Measurements from ENCODE around the gene SMARCA4.

DNA sequence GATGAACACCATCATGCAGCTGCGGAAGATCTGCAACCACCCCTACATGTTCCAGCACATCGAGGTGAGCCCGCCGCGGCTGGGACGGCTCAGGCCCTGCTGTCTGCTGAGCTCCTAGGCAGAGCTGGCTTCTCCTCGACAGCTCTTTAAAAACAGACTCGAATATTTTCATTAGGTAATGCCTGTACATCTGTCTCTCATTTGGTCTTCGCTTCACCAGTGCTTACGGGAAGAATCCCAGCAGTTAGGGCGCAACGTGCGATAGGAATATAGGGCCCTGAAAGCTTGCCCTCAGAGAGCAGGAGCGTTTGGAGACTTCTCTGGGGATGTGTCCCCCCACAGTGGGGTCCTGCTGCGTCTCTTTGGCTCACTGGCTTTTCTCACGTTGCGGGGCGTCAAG lies 64.6 kb downstream of the SMARCA4 start:
- TF ChIP-seq, protein P1, sequence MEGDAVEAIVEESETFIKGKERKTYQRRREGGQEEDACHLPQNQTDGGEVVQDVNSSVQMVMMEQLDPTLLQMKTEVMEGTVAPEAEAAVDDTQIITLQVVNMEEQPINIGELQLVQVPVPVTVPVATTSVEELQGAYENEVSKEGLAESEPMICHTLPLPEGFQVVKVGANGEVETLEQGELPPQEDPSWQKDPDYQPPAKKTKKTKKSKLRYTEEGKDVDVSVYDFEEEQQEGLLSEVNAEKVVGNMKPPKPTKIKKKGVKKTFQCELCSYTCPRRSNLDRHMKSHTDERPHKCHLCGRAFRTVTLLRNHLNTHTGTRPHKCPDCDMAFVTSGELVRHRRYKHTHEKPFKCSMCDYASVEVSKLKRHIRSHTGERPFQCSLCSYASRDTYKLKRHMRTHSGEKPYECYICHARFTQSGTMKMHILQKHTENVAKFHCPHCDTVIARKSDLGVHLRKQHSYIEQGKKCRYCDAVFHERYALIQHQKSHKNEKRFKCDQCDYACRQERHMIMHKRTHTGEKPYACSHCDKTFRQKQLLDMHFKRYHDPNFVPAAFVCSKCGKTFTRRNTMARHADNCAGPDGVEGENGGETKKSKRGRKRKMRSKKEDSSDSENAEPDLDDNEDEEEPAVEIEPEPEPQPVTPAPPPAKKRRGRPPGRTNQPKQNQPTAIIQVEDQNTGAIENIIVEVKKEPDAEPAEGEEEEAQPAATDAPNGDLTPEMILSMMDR (IDR thresholded peaks at IDR 0.05) = no peak
- TF ChIP-seq POLR2A (IDR thresholded peaks at IDR 0.05) = no peak

Data from right lobe of liver (tissue), 4 donors.